ENCODE results near the gene ATF7. TPM values are rescaled to one million over a fixed set of nuclear protein-coding genes. Genes with fewer than 3 reads are reported as not detected.

ATF7 gene
- total RNA-seq, 4 donors from 2014 or later, result 14.2 to 29.7 (median 26.8) TPM

DNA sequence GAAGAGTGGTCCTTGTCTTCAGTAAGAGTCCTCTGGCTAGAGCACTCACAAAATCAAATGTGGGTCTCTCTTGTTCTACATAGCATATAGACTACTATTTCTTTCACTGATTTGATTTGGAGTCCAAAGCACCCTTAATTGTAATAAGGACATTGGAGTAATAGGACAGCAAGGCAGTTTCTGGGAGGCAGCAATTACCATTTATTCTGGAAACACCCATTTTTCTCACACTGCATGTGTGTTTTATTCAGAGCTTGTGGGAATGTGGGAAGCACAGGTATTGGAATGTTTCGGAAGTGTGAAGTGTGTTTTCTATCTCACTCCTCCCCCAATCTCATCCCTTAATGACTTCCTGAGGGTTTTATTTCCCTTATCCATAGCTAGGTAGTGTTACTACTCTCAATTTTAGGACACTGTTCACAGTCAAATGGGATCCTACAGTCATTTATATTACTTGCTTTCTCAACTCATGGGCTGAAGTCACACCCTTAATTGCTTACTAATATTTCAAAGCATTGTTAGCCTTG lies 154.1 kb downstream of the ATF7 start:
- Histone ChIP-seq H3K4me1 (peaks cover 0 to 20% (median 9%) of the 10 kb centered on the region in 4 donors), H3K36me3 (peaks cover 0 to 97% (median 51%) of the 10 kb centered on the region in 4 donors), H3K4me3 (no peak overlapping the region), H3K27me3 (no peaks in the 10 kb centered on the region), H3K27ac (no peak overlapping the region), H3K9me3 (no peaks in the 10 kb centered on the region)
- no peak for DNase-seq
- in situ Hi-C loops (cut with MboI; ENCODE audit: low pct_ligation_motif_present in 1 of 4, low pct_unique_long_range_greater_than_20kb in 1 of 4, low sequenced_read_pairs in 3 of 4), result no loop called here
- intact Hi-C loops (cut with DNase I; ENCODE audit: low total_unique reads), result no loop called here
- TF ChIP-seq POLR2A (IDR thresholded peaks at IDR 0.05) (no peak), POLR2AphosphoS5 (IDR thresholded peaks at IDR 0.05) (no peak), EP300 (IDR thresholded peaks at IDR 0.05; ENCODE audit: low read depth) (no peak), CTCF (IDR thresholded peaks at IDR 0.05) (no peak)
- WGBS, 2 donors (ENCODE audit: low coverage in 1 of 2), result 82 to 88% methylated on average over 1 of the region's 1 CpG

GRCh38 chr12:53468282-53468681 lies 157.9 kb downstream of the ATF7 start:
- in situ Hi-C loops (cut with MboI; ENCODE audit: low pct_ligation_motif_present in 1 of 4, low pct_unique_long_range_greater_than_20kb in 1 of 4, low sequenced_read_pairs in 3 of 4) (no loop called here), intact Hi-C loops (cut with DNase I; ENCODE audit: low total_unique reads) (no loop called here)
- DNase-seq, result no peak
- H3K27ac ChIP-seq, result no peak overlapping the region
- no peaks in the 10 kb centered on the region for H3K9me3 ChIP-seq
- peaks cover 0 to 97% (median 48%) of the 10 kb centered on the region in 4 donors for H3K36me3 ChIP-seq
- no peaks in the 10 kb centered on the region for H3K27me3 ChIP-seq
- WGBS, 2 donors (ENCODE audit: low coverage in 1 of 2), result 75 to 82% methylated on average over 1 of the region's 1 CpG
- no peak overlapping the region for H3K4me3 ChIP-seq
- H3K4me1 ChIP-seq, result peaks cover 0 to 13% (median 2%) of the 10 kb centered on the region in 4 donors
- TF ChIP-seq POLR2AphosphoS5 (IDR thresholded peaks at IDR 0.05), result no peak
- TF ChIP-seq CTCF (IDR thresholded peaks at IDR 0.05), result no peak
- no peak for TF ChIP-seq POLR2A (IDR thresholded peaks at IDR 0.05)
- no peak for TF ChIP-seq EP300 (IDR thresholded peaks at IDR 0.05; ENCODE audit: low read depth)

- TF ChIP-seq POLR2A (IDR thresholded peaks at IDR 0.05) (no peak), EP300 (IDR thresholded peaks at IDR 0.05; ENCODE audit: low read depth) (no peak), POLR2AphosphoS5 (IDR thresholded peaks at IDR 0.05) (no peak), CTCF (IDR thresholded peaks at IDR 0.05) (no peak)
- Histone ChIP-seq H3K9me3 (no peaks in the 10 kb centered on the region), H3K27ac (no peak overlapping the region), H3K27me3 (no peaks in the 10 kb centered on the region), H3K36me3 (peaks cover 0 to 97% (median 48%) of the 10 kb centered on the region in 4 donors), H3K4me1 (peaks cover 0 to 13% (median 0%) of the 10 kb centered on the region in 4 donors), H3K4me3 (no peak overlapping the region)
- intact Hi-C loops (cut with DNase I; ENCODE audit: low total_unique reads) (no loop called here), in situ Hi-C loops (cut with MboI; ENCODE audit: low pct_ligation_motif_present in 1 of 4, low pct_unique_long_range_greater_than_20kb in 1 of 4, low sequenced_read_pairs in 3 of 4) (no loop called here)
- DNase-seq, result no peak
- WGBS, 2 donors (ENCODE audit: low coverage in 1 of 2), result 66 to 68% methylated on average over 2 of the region's 2 CpGs
Measured at GRCh38 chr12:53467880-53468279, 158.3 kb downstream of the ATF7 start.

GRCh38 chr12:53467082-53467481 lies 159.1 kb downstream of the ATF7 start:
- in situ Hi-C loops (cut with MboI; ENCODE audit: low pct_ligation_motif_present in 1 of 4, low pct_unique_long_range_greater_than_20kb in 1 of 4, low sequenced_read_pairs in 3 of 4), result no loop called here
- H3K36me3 ChIP-seq, result peaks cover 1 to 98% (median 49%) of the 10 kb centered on the region in 4 donors
- TF ChIP-seq POLR2A (IDR thresholded peaks at IDR 0.05) (no peak), POLR2AphosphoS5 (IDR thresholded peaks at IDR 0.05) (no peak), EP300 (IDR thresholded peaks at IDR 0.05; ENCODE audit: low read depth) (no peak)

More at GRCh38 chr12:53467082-53467481, 159.1 kb downstream of the ATF7 start:
- Histone ChIP-seq H3K9me3 (no peaks in the 10 kb centered on the region), H3K27ac (no peak overlapping the region), H3K4me1 (peaks cover 0 to 8% (median 0%) of the 10 kb centered on the region in 4 donors), H3K4me3 (no peak overlapping the region), H3K27me3 (no peaks in the 10 kb centered on the region)
- DNase-seq, result no peak
- 72% methylated on average over 5 of the region's 5 CpGs; no CpG with 5 or more reads in 1 of the 2 donors for WGBS, 2 donors (ENCODE audit: low coverage in 1 of 2)
- intact Hi-C loops (cut with DNase I; ENCODE audit: low total_unique reads), result no loop called here
